AG09319 (cell line): ENCODE results near the gene DOHH.

Experiments used
- DNase-seq: peaks from one replicate; pipeline ENCODE4 v3.0.0-alpha.2; 2010; ENCODE audit warnings: low read depth; ENCODE audit errors: extremely low read depth
- CTCF ChIP-seq: IDR thresholded peaks from 2 replicates; pipeline ENCODE4 v1.5.1; 2011; ENCODE audit warnings: low read depth, mild to moderate bottlenecking, inconsistent platforms, low read length, moderate library complexity

DOHH gene

GRCh38 chr19:3470500-3471128 lies 29.9 kb downstream of the DOHH start:
- DNase-seq, result no peak
- TF ChIP-seq CTCF, result no peak

GRCh38 chr19:3469638-3470499 lies 30.6 kb downstream of the DOHH start:
- TF ChIP-seq CTCF, result no peak
- no peak for DNase-seq

- no peak for DNase-seq
- TF ChIP-seq CTCF, result no peak
These were observed 32.3 kb downstream of the DOHH start for GRCh38 chr19:3468211-3468610.

GRCh38 chr19:3467437-3468198 lies 32.9 kb downstream of the DOHH start:
- DNase-seq, result no peak
- TF ChIP-seq CTCF, result no peak

GRCh38 chr19:3466635-3467034 lies 33.8 kb downstream of the DOHH start:
- no peak for TF ChIP-seq CTCF
- no peak for DNase-seq

GRCh38 chr19:3465552-3465951 lies 34.9 kb downstream of the DOHH start:
- DNase-seq, result no peak
- TF ChIP-seq CTCF, result no peak; the same call in 1 of the 2 replicates
